Endothelial cell of umbilical vein (primary cell): Measurements from ENCODE around the gene RPL31. TPM values are rescaled to one million over a fixed set of nuclear protein-coding genes. Genes with fewer than 3 reads are reported as not detected.

Source experiments
- BruUV-seq: library from RNA; stranded (reverse); fragments of 400-500 nt; replicated peaks from 2 replicates; lab custom pipeline; 2021; lab: Mats Ljungman, UMichigan
- CTCF ChIA-PET: fragments of 300-600, 350-600 bp; sonication (Branson Sonifier 250); formaldehyde crosslinking; loops from one replicate; lab custom pipeline; 2021; ENCODE audit warnings: antibody characterized with exemption, inconsistent platforms; lab: Charles Lee
- POLR2A ChIA-PET: fragments of 300-600, 350-600 bp; sonication (Branson Sonifier 250); formaldehyde crosslinking; loops from one replicate; lab custom pipeline; 2021; ENCODE audit warnings: antibody characterized with exemption, inconsistent platforms; lab: Charles Lee
- DNase-seq: peaks from one replicate; pipeline ENCODE4 v3.0.0-alpha.2; 2011; ENCODE audit warnings: low read depth, low spot score
- FAIRE-seq: peaks from 2 replicates; lab custom pipeline; 2011; peaks lifted over from hg19 to GRCh38; lab: Jason Lieb, UNC
- H2AFZ ChIP-seq: 2 replicates; pipeline ENCODE4 v1.6.0; 2012; ENCODE audit warnings: low read depth, low read length, control low read depth, inconsistent platforms
- H3K27ac ChIP-seq: 2 replicates; pipeline ENCODE4 v1.5.1; 2011; ENCODE audit warnings: low read depth, mild to moderate bottlenecking, control low read depth, low read length, moderate library complexity; ENCODE audit not compliant: insufficient read depth
- H3K27me3 ChIP-seq, 2 experiments: 2 replicates each; pipeline versions ENCODE4 v1.6.0 to v1.6.1; 2011; ENCODE audit warnings: low read length in 2 of 2, mixed read lengths in 1 of 2; ENCODE audit not compliant: control insufficient read depth in 2 of 2, insufficient read depth in 2 of 2
- H3K36me3 ChIP-seq, 2 experiments: 2 replicates in 1 of 2; 3 replicates in 1 of 2; pipeline ENCODE4 v1.5.1; 2011; ENCODE audit warnings: low read length in 2 of 2, mild to moderate bottlenecking in 1 of 2, moderate library complexity in 1 of 2; ENCODE audit not compliant: control insufficient read depth in 2 of 2, insufficient read depth in 2 of 2; ENCODE audit errors: extremely low read depth in 1 of 2
- H3K4me1 ChIP-seq: 3 replicates; pipeline ENCODE4 v1.5.1; 2011; ENCODE audit warnings: mild to moderate bottlenecking, low read length; ENCODE audit not compliant: control insufficient read depth, insufficient read depth; ENCODE audit errors: extremely low read depth
- H3K4me2 ChIP-seq: 2 replicates; pipeline ENCODE4 v1.6.1; 2011; ENCODE audit warnings: low read length, control low read depth, mixed read lengths; ENCODE audit not compliant: insufficient read depth
- H3K4me3 ChIP-seq, 3 experiments: fragments of 200-600 bp in 1 of 3; sonication (generic), shearing (Covaris generic) in 1 of 3; replicated peaks in 1 of 3; 2 replicates each; pipeline ENCODE4 v1.5.1; 2011 to 2016; ENCODE audit warnings: control low read depth in 3 of 3, low read length in 3 of 3, mild to moderate bottlenecking in 2 of 3, inconsistent platforms in 1 of 3, low read depth in 1 of 3, moderate library complexity in 1 of 3; ENCODE audit not compliant: insufficient read depth in 1 of 3
- H3K79me2 ChIP-seq: 2 replicates; pipeline ENCODE4 v1.6.0; 2012; ENCODE audit warnings: low read length, inconsistent platforms; ENCODE audit not compliant: control insufficient read depth, insufficient read depth
- H3K9ac ChIP-seq: replicated peaks from 2 replicates; pipeline ENCODE3; 2011; ENCODE audit warnings: low read length, control low read depth; ENCODE audit not compliant: insufficient read depth; ENCODE audit errors: extremely low read depth
- H3K9me1 ChIP-seq: replicated peaks from 3 replicates; pipeline ENCODE4 v1.6.0; 2011; ENCODE audit warnings: mild to moderate bottlenecking, low read length; ENCODE audit not compliant: control insufficient read depth, insufficient read depth; ENCODE audit errors: extremely low read depth
- H3K9me3 ChIP-seq: replicated peaks from 2 replicates; pipeline ENCODE4 v1.5.1; 2012; ENCODE audit warnings: low read length, inconsistent platforms; ENCODE audit not compliant: control insufficient read depth, insufficient read depth
- H4K20me1 ChIP-seq: replicated peaks from 2 replicates; pipeline ENCODE3; 2011; ENCODE audit warnings: mild to moderate bottlenecking, low read length; ENCODE audit not compliant: control insufficient read depth, insufficient read depth; ENCODE audit errors: extremely low read depth
- CTCF ChIP-seq, 2 donors: IDR thresholded peaks; 1 replicate in 1 of 2; 2 replicates in 1 of 2; pipeline ENCODE4 v1.5.1; 2011; ENCODE audit warnings: low read length in 2 of 2, mild to moderate bottlenecking in 2 of 2, moderate library complexity in 2 of 2, control low read depth in 1 of 2, inconsistent platforms in 1 of 2, low read depth in 1 of 2; ENCODE audit not compliant: insufficient read depth in 1 of 2; ENCODE audit errors: extremely low read depth in 1 of 2
- EZH2 ChIP-seq: IDR thresholded peaks from 2 replicates; pipeline ENCODE4 v1.6.1; 2012; ENCODE audit warnings: borderline replicate concordance, low read depth, mild to moderate bottlenecking, moderate library complexity, low read length, inconsistent platforms; ENCODE audit not compliant: severe bottlenecking
- FOS ChIP-seq: IDR thresholded peaks from 2 replicates; pipeline ENCODE4 v1.6.1; 2011; ENCODE audit warnings: mild to moderate bottlenecking, low read length, moderate library complexity, borderline replicate concordance; ENCODE audit not compliant: insufficient read depth
- GATA2 ChIP-seq: IDR thresholded peaks from 2 replicates; pipeline ENCODE4 v1.7.0; 2011; ENCODE audit warnings: low read depth, mild to moderate bottlenecking, moderate library complexity, mixed read lengths, low read length; ENCODE audit not compliant: insufficient read length, insufficient read depth
- JUN ChIP-seq: IDR thresholded peaks from 2 replicates; pipeline ENCODE4 v1.6.1; 2011; ENCODE audit warnings: borderline replicate concordance, low read depth; ENCODE audit not compliant: insufficient read length, insufficient read depth
- MAX ChIP-seq: IDR thresholded peaks from 2 replicates; pipeline ENCODE4 v1.6.1; 2011; ENCODE audit not compliant: insufficient read depth, insufficient read length
- MYC ChIP-seq: IDR thresholded peaks from one replicate; pipeline ENCODE4 v1.6.1; 2011; ENCODE audit warnings: mild to moderate bottlenecking, low read depth, low read length
- POLR2A ChIP-seq: IDR thresholded peaks from 2 replicates; pipeline ENCODE4 v1.6.1; 2012; ENCODE audit warnings: low read depth, mild to moderate bottlenecking, control low read depth, low read length
- POLR2AphosphoS5 ChIP-seq: IDR thresholded peaks from 2 replicates; pipeline ENCODE4 v1.6.1; 2012; ENCODE audit warnings: low read depth, mild to moderate bottlenecking, control low read depth, low read length, moderate library complexity; ENCODE audit not compliant: insufficient read depth
- dilution Hi-C: fragments of 300-500 bp; cut with MboI; formaldehyde crosslinking; loops from one replicate; pipeline ENCODE4 v1.15.0; 2019; ENCODE audit warnings: low sequenced_read_pairs; ENCODE audit not compliant: extremely low pct_ligation_motif_present
- intact Hi-C: fragments of 100-400 bp; cut with micrococcal nuclease; formaldehyde crosslinking; loops from one replicate; pipeline ENCODE4 v1.10.0; 2022
- polyA plus RNA-seq, 4 experiments: library from polyadenylated mRNA; depleted of rRNA in 3 of 4; stranded (reverse) in 3 of 4; unstranded in 1 of 4; fragments of >200 nt; gene quantifications; 2 replicates each; pipeline versions ENCODE4 v1.2.1 to v1.2.3, GENCODE V29; 2011 to 2012; ENCODE audit warnings: missing spikeins in 1 of 4
- total RNA-seq: library from RNA; stranded (reverse); gene quantifications from 2 replicates; pipeline ENCODE4 v1.2.3, GENCODE V29; 2021

RPL31 gene
- total and polyA plus RNA-seq, 2 donors (not counting 3 experiments of a cell fraction or from before 2014, with no cell fraction given): 1,137 to 1,355 TPM

- intact Hi-C loops (no loop called here), dilution Hi-C loops (loop anchor here (25.0 kb wide), 1 partner anchor 172 kb away; no protein-coding TSS in a partner anchor)
- Histone ChIP-seq H3K9me1 (no peaks in the 10 kb centered on the region), H3K4me2 (no peak overlapping the region), H4K20me1 (no peaks in the 10 kb centered on the region), H3K79me2 (peaks cover 2% of the 10 kb centered on the region), H3K4me1 (no peaks in the 10 kb centered on the region), H3K4me3 (no peak overlapping the region), H3K36me3 (peaks cover 14 to 15% of the 10 kb centered on the region in 2 experiments), H3K9me3 (no peaks in the 10 kb centered on the region), H2AFZ (no peak overlapping the region), H3K27me3 (no peaks in the 10 kb centered on the region), H3K9ac (no peak overlapping the region), H3K27ac (no peak overlapping the region)
- FAIRE-seq: no peak
- ChIA-PET POLR2A (no interaction called here), CTCF (interaction anchor here (1.1 to 1.5 kb wide), 4 partner anchors 8 to 165 kb away, joined by 4 to 9 read pairs (median 6); no protein-coding TSS in a partner anchor)
- DNase-seq: no peak
- BruUV-seq: no TSS peak
- no peak for TF ChIP-seq FOS
- TF ChIP-seq EZH2: no peak
- TF ChIP-seq MYC: no peak
- TF ChIP-seq GATA2: no peak
- no peak for TF ChIP-seq POLR2AphosphoS5
- no peak for TF ChIP-seq MAX
- TF ChIP-seq JUN: no peak
- TF ChIP-seq POLR2A: no peak
- no peak for TF ChIP-seq CTCF (IDR thresholded peaks at IDR 0.05; ENCODE audit: extremely low read depth in 1 of 2, insufficient read depth in 1 of 2, low read depth in 1 of 2, low read length in 2 of 2)
Measured at GRCh38 chr2:101040072-101040471, 38.0 kb downstream of the RPL31 start.
